ENCODE measurements around the gene KCNJ9. TPM values are rescaled to one million over a fixed set of nuclear protein-coding genes. Genes with fewer than 3 reads are reported as not detected.

Gene KCNJ9
- total and polyA plus RNA-seq, 3 donors from 2014 or later: 0.37 to 0.68 (median 0.55) TPM

DNA sequence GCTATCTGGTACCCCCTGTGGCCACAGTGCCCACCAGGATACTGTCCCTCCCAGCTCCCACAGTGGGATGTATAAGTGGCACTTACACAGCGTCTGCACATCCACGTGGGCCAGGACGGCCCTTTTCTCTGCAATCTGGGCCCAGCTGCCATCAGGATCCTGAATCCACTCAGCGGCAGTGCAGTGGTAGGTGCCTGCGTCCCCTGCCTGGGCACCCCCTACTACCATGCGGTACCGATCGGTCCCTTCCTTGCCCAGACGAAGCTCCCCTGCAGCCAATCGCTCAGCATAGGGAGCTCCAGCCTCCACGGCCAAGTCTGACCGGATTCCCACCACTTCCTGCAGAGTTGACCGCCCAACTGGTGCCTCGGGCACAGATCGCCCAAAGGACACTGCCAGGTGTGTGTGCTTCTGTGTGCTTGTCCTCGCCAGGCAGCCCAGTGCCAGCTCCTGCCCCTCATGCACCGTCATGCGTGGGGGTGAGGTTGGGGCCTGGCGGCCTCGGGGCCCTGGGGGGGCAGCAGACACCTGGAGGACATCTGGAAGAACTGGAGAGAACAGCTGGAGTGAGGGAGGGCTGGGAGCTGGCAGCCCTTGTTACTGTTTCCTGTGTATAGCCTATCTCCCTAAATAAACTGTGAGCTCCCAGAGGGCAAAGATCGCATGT, 12.4 kb downstream of the KCNJ9 start:
- H3K4me1 ChIP-seq: peaks cover 15% of the 10 kb centered on the region
- H3K36me3 ChIP-seq (ENCODE audit: low read depth, missing control alignments): no peaks in the 10 kb centered on the region
- 82 to 87% methylated on average over 10 to 21 of the region's 21 CpGs for WGBS, 2 donors
- H3K27ac ChIP-seq: no peak overlapping the region
- H3K4me3 ChIP-seq: no peak overlapping the region
- TF ChIP-seq POLR2A (IDR thresholded peaks at IDR 0.05): no peak
- no peak for TF ChIP-seq CTCF (IDR thresholded peaks at IDR 0.05)
- H3K27me3 ChIP-seq: no peaks in the 10 kb centered on the region
- no peak for DNase-seq
- H3K9me3 ChIP-seq: no peaks in the 10 kb centered on the region
- intact Hi-C loops (cut with DNase I; ENCODE audit: low total_unique reads): no loop called here

GRCh38 chr1:160094291-160094625, 12.9 kb downstream of the KCNJ9 start:
- Histone ChIP-seq H3K27ac (no peak overlapping the region), H3K4me1 (peaks cover 17% of the 10 kb centered on the region), H3K9me3 (no peaks in the 10 kb centered on the region), H3K4me3 (no peak overlapping the region), H3K27me3 (no peaks in the 10 kb centered on the region), H3K36me3 (ENCODE audit: low read depth, missing control alignments) (no peaks in the 10 kb centered on the region)
- WGBS, 2 donors: 77 to 85% methylated on average over 4 of the region's 4 CpGs
- intact Hi-C loops (cut with DNase I; ENCODE audit: low total_unique reads): no loop called here
- DNase-seq: no peak
- no peak for TF ChIP-seq CTCF (IDR thresholded peaks at IDR 0.05)
- no peak for TF ChIP-seq POLR2A (IDR thresholded peaks at IDR 0.05)

DNA sequence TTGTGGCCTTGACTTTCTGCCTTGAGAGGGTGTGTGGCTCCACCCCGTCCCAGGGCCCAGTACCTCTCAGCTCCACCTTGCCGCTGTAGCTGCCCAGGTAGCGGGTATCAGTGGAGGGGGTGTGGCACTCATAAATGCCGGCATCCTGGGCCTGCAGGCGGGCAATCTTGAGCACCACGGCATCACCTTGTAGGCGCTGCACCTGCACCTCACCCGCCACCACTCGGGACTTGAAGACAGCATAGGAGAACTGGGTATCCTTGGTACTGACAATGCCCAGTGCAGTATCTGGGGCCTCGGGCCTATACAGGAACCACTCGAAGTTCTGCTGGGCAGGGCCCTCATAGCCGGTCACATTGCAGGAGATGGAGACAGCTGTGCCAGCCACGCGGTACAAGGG, 13.5 kb downstream of the KCNJ9 start:
- WGBS, 2 donors: 88 to 93% methylated on average over 11 to 14 of the region's 14 CpGs
- no peak overlapping the region for H3K4me3 ChIP-seq
- H3K36me3 ChIP-seq (ENCODE audit: low read depth, missing control alignments): no peaks in the 10 kb centered on the region
- H3K27me3 ChIP-seq: no peaks in the 10 kb centered on the region
- no peaks in the 10 kb centered on the region for H3K9me3 ChIP-seq
- peaks cover 18% of the 10 kb centered on the region for H3K4me1 ChIP-seq
- no peak overlapping the region for H3K27ac ChIP-seq
- TF ChIP-seq CTCF (IDR thresholded peaks at IDR 0.05) (no peak), POLR2A (IDR thresholded peaks at IDR 0.05) (no peak)
- no peak for DNase-seq
- intact Hi-C loops (cut with DNase I; ENCODE audit: low total_unique reads): no loop called here

GRCh38 chr1:160095382-160096105, 14.2 kb downstream of the KCNJ9 start:
- H3K4me1 ChIP-seq: peaks cover 18% of the 10 kb centered on the region
- no peaks in the 10 kb centered on the region for H3K9me3 ChIP-seq
- 94% methylated on average over 4 of the region's 4 CpGs for WGBS, 2 donors
- H3K27ac ChIP-seq: no peak overlapping the region
- no peak for TF ChIP-seq CTCF (IDR thresholded peaks at IDR 0.05)
- TF ChIP-seq POLR2A (IDR thresholded peaks at IDR 0.05): no peak
- no peaks in the 10 kb centered on the region for H3K36me3 ChIP-seq (ENCODE audit: low read depth, missing control alignments)
- no peak for DNase-seq
- intact Hi-C loops (cut with DNase I; ENCODE audit: low total_unique reads): no loop called here
- no peak overlapping the region for H3K4me3 ChIP-seq
- H3K27me3 ChIP-seq: no peaks in the 10 kb centered on the region
